Endothelial cell of umbilical vein (primary cell): ENCODE data around the gene NR1D2. TPM values are rescaled to one million over a fixed set of nuclear protein-coding genes. Genes with fewer than 3 reads are reported as not detected.

Experiments used
- BruUV-seq: library from RNA; stranded (reverse); fragments of 400-500 nt; replicated peaks from 2 replicates; lab custom pipeline; 2021; lab: Mats Ljungman, UMichigan
- CTCF ChIA-PET: fragments of 300-600, 350-600 bp; sonication (Branson Sonifier 250); formaldehyde crosslinking; loops from one replicate; lab custom pipeline; 2021; ENCODE audit warnings: antibody characterized with exemption, inconsistent platforms; lab: Charles Lee
- POLR2A ChIA-PET: fragments of 300-600, 350-600 bp; sonication (Branson Sonifier 250); formaldehyde crosslinking; loops from one replicate; lab custom pipeline; 2021; ENCODE audit warnings: antibody characterized with exemption, inconsistent platforms; lab: Charles Lee
- DNase-seq: peaks from one replicate; pipeline ENCODE4 v3.0.0-alpha.2; 2011; ENCODE audit warnings: low read depth, low spot score
- FAIRE-seq: peaks from 2 replicates; lab custom pipeline; 2011; peaks lifted over from hg19 to GRCh38; lab: Jason Lieb, UNC
- H2AFZ ChIP-seq: 2 replicates; pipeline ENCODE4 v1.6.0; 2012; ENCODE audit warnings: low read depth, low read length, control low read depth, inconsistent platforms
- H3K27ac ChIP-seq: 2 replicates; pipeline ENCODE4 v1.5.1; 2011; ENCODE audit warnings: low read depth, mild to moderate bottlenecking, control low read depth, low read length, moderate library complexity; ENCODE audit not compliant: insufficient read depth
- H3K27me3 ChIP-seq, 2 experiments: 2 replicates each; pipeline versions ENCODE4 v1.6.0 to v1.6.1; 2011; ENCODE audit warnings: low read length in 2 of 2, mixed read lengths in 1 of 2; ENCODE audit not compliant: control insufficient read depth in 2 of 2, insufficient read depth in 2 of 2
- H3K36me3 ChIP-seq, 2 experiments: 2 replicates in 1 of 2; 3 replicates in 1 of 2; pipeline ENCODE4 v1.5.1; 2011; ENCODE audit warnings: low read length in 2 of 2, mild to moderate bottlenecking in 1 of 2, moderate library complexity in 1 of 2; ENCODE audit not compliant: control insufficient read depth in 2 of 2, insufficient read depth in 2 of 2; ENCODE audit errors: extremely low read depth in 1 of 2
- H3K4me1 ChIP-seq: 3 replicates; pipeline ENCODE4 v1.5.1; 2011; ENCODE audit warnings: mild to moderate bottlenecking, low read length; ENCODE audit not compliant: control insufficient read depth, insufficient read depth; ENCODE audit errors: extremely low read depth
- H3K4me2 ChIP-seq: 2 replicates; pipeline ENCODE4 v1.6.1; 2011; ENCODE audit warnings: low read length, control low read depth, mixed read lengths; ENCODE audit not compliant: insufficient read depth
- H3K4me3 ChIP-seq, 3 experiments: fragments of 200-600 bp in 1 of 3; sonication (generic), shearing (Covaris generic) in 1 of 3; replicated peaks in 1 of 3; 2 replicates each; pipeline ENCODE4 v1.5.1; 2011 to 2016; ENCODE audit warnings: control low read depth in 3 of 3, low read length in 3 of 3, mild to moderate bottlenecking in 2 of 3, inconsistent platforms in 1 of 3, low read depth in 1 of 3, moderate library complexity in 1 of 3; ENCODE audit not compliant: insufficient read depth in 1 of 3
- H3K79me2 ChIP-seq: 2 replicates; pipeline ENCODE4 v1.6.0; 2012; ENCODE audit warnings: low read length, inconsistent platforms; ENCODE audit not compliant: control insufficient read depth, insufficient read depth
- H3K9ac ChIP-seq: replicated peaks from 2 replicates; pipeline ENCODE3; 2011; ENCODE audit warnings: low read length, control low read depth; ENCODE audit not compliant: insufficient read depth; ENCODE audit errors: extremely low read depth
- H3K9me1 ChIP-seq: replicated peaks from 3 replicates; pipeline ENCODE4 v1.6.0; 2011; ENCODE audit warnings: mild to moderate bottlenecking, low read length; ENCODE audit not compliant: control insufficient read depth, insufficient read depth; ENCODE audit errors: extremely low read depth
- H3K9me3 ChIP-seq: replicated peaks from 2 replicates; pipeline ENCODE4 v1.5.1; 2012; ENCODE audit warnings: low read length, inconsistent platforms; ENCODE audit not compliant: control insufficient read depth, insufficient read depth
- H4K20me1 ChIP-seq: replicated peaks from 2 replicates; pipeline ENCODE3; 2011; ENCODE audit warnings: mild to moderate bottlenecking, low read length; ENCODE audit not compliant: control insufficient read depth, insufficient read depth; ENCODE audit errors: extremely low read depth
- EZH2 ChIP-seq: IDR thresholded peaks from 2 replicates; pipeline ENCODE4 v1.6.1; 2012; ENCODE audit warnings: borderline replicate concordance, low read depth, mild to moderate bottlenecking, moderate library complexity, low read length, inconsistent platforms; ENCODE audit not compliant: severe bottlenecking
- FOS ChIP-seq: IDR thresholded peaks from 2 replicates; pipeline ENCODE4 v1.6.1; 2011; ENCODE audit warnings: mild to moderate bottlenecking, low read length, moderate library complexity, borderline replicate concordance; ENCODE audit not compliant: insufficient read depth
- GATA2 ChIP-seq: IDR thresholded peaks from 2 replicates; pipeline ENCODE4 v1.7.0; 2011; ENCODE audit warnings: low read depth, mild to moderate bottlenecking, moderate library complexity, mixed read lengths, low read length; ENCODE audit not compliant: insufficient read length, insufficient read depth
- JUN ChIP-seq: IDR thresholded peaks from 2 replicates; pipeline ENCODE4 v1.6.1; 2011; ENCODE audit warnings: borderline replicate concordance, low read depth; ENCODE audit not compliant: insufficient read length, insufficient read depth
- MAX ChIP-seq: IDR thresholded peaks from 2 replicates; pipeline ENCODE4 v1.6.1; 2011; ENCODE audit not compliant: insufficient read depth, insufficient read length
- MYC ChIP-seq: IDR thresholded peaks from one replicate; pipeline ENCODE4 v1.6.1; 2011; ENCODE audit warnings: mild to moderate bottlenecking, low read depth, low read length
- POLR2A ChIP-seq: IDR thresholded peaks from 2 replicates; pipeline ENCODE4 v1.6.1; 2012; ENCODE audit warnings: low read depth, mild to moderate bottlenecking, control low read depth, low read length
- POLR2AphosphoS5 ChIP-seq: IDR thresholded peaks from 2 replicates; pipeline ENCODE4 v1.6.1; 2012; ENCODE audit warnings: low read depth, mild to moderate bottlenecking, control low read depth, low read length, moderate library complexity; ENCODE audit not compliant: insufficient read depth
- dilution Hi-C: fragments of 300-500 bp; cut with MboI; formaldehyde crosslinking; loops from one replicate; pipeline ENCODE4 v1.15.0; 2019; ENCODE audit warnings: low sequenced_read_pairs; ENCODE audit not compliant: extremely low pct_ligation_motif_present
- intact Hi-C: fragments of 100-400 bp; cut with micrococcal nuclease; formaldehyde crosslinking; loops from one replicate; pipeline ENCODE4 v1.10.0; 2022
- polyA plus RNA-seq, 4 experiments: library from polyadenylated mRNA; depleted of rRNA in 3 of 4; stranded (reverse) in 3 of 4; unstranded in 1 of 4; fragments of >200 nt; gene quantifications; 2 replicates each; pipeline versions ENCODE4 v1.2.1 to v1.2.3, GENCODE V29; 2011 to 2012; ENCODE audit warnings: missing spikeins in 1 of 4
- total RNA-seq: library from RNA; stranded (reverse); gene quantifications from 2 replicates; pipeline ENCODE4 v1.2.3, GENCODE V29; 2021
- TF ChIP-seq, protein P1 (sequence below), 2 donors: IDR thresholded peaks; 1 replicate in 1 of 2; 2 replicates in 1 of 2; pipeline ENCODE4 v1.5.1; 2011; ENCODE audit warnings: low read length in 2 of 2, mild to moderate bottlenecking in 2 of 2, moderate library complexity in 2 of 2, control low read depth in 1 of 2, inconsistent platforms in 1 of 2, low read depth in 1 of 2; ENCODE audit not compliant: insufficient read depth in 1 of 2; ENCODE audit errors: extremely low read depth in 1 of 2

Gene NR1D2
- total and polyA plus RNA-seq, 2 donors (not counting 3 experiments of a cell fraction or from before 2014, with no cell fraction given), result 4.3 to 14.6 TPM

GRCh38 chr3:23919628-23920027 lies 25.5 kb upstream of the NR1D2 start:
- Histone ChIP-seq H3K9me1 (no peaks in the 10 kb centered on the region), H3K4me3 (no peak overlapping the region), H3K4me1 (peaks cover 17% of the 10 kb centered on the region), H3K36me3 (peaks cover 9 to 11% of the 10 kb centered on the region in 2 experiments), H3K27ac (no peak overlapping the region), H3K9ac (no peak overlapping the region), H3K4me2 (peak overlapping the region; percentile 34), H3K27me3 (no peaks in the 10 kb centered on the region), H2AFZ (no peak overlapping the region), H4K20me1 (peaks cover 7% of the 10 kb centered on the region), H3K79me2 (peaks cover 23% of the 10 kb centered on the region), H3K9me3 (no peaks in the 10 kb centered on the region)
- POLR2A ChIA-PET, result no interaction called here
- CTCF ChIA-PET, result no interaction called here
- FAIRE-seq (no peak), DNase-seq (no peak)
- TF ChIP-seq MYC (no peak), FOS (no peak), POLR2AphosphoS5 (no peak), JUN (no peak), MAX (no peak), GATA2 (no peak), EZH2 (no peak), POLR2A (no peak)
- TF ChIP-seq, protein P1, sequence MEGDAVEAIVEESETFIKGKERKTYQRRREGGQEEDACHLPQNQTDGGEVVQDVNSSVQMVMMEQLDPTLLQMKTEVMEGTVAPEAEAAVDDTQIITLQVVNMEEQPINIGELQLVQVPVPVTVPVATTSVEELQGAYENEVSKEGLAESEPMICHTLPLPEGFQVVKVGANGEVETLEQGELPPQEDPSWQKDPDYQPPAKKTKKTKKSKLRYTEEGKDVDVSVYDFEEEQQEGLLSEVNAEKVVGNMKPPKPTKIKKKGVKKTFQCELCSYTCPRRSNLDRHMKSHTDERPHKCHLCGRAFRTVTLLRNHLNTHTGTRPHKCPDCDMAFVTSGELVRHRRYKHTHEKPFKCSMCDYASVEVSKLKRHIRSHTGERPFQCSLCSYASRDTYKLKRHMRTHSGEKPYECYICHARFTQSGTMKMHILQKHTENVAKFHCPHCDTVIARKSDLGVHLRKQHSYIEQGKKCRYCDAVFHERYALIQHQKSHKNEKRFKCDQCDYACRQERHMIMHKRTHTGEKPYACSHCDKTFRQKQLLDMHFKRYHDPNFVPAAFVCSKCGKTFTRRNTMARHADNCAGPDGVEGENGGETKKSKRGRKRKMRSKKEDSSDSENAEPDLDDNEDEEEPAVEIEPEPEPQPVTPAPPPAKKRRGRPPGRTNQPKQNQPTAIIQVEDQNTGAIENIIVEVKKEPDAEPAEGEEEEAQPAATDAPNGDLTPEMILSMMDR (IDR thresholded peaks at IDR 0.05; ENCODE audit: extremely low read depth in 1 of 2, insufficient read depth in 1 of 2, low read depth in 1 of 2, low read length in 2 of 2), result no peak
- BruUV-seq, result no TSS peak
- dilution Hi-C loops (no loop called here), intact Hi-C loops (no loop called here)
